Thoracic aorta (tissue), 2 donors: ENCODE results near the gene ZNF37A. TPM values are rescaled to one million over a fixed set of nuclear protein-coding genes. Genes with fewer than 3 reads are reported as not detected.
"Not testable (repeated sequence)": the region's sequence is repeated elsewhere in the genome, so short reads cannot be mapped to it uniquely, and the experiment has no call there.

Experiments used
- ATAC-seq: fragments of 150-250 bp; one replicate; pipeline ENCODE4 v1.8.0; 2017; ENCODE audit warnings: low read depth; ENCODE audit not compliant: insufficient number of reproducible peaks, low FRiP score
- DNase-seq: peaks from one replicate; pipeline ENCODE4 v3.0.0-alpha.2; 2020; ENCODE audit warnings: low spot score
- H3K27ac ChIP-seq, 2 donors: fragments of 200-600 bp; sonication (generic); 1 replicate in 1 of 2; 2 replicates in 1 of 2; pipeline ENCODE4 v1.5.1; 2016; ENCODE audit warnings: mild to moderate bottlenecking in 2 of 2, moderate library complexity in 2 of 2
- H3K27me3 ChIP-seq: fragments of 200-600 bp; sonication (generic); replicated peaks from 2 replicates; pipeline ENCODE4 v1.6.0; 2016; ENCODE audit warnings: mild to moderate bottlenecking; ENCODE audit not compliant: insufficient read depth
- H3K36me3 ChIP-seq: fragments of 200-600 bp; sonication (generic); one replicate; pipeline ENCODE4 v1.5.1; 2016
- H3K4me1 ChIP-seq, 2 donors: fragments of 200-600 bp; sonication (generic); 1 replicate in 1 of 2; 2 replicates in 1 of 2; pipeline versions ENCODE4 v1.5.1 to v1.6.0; 2016; ENCODE audit warnings: low read depth in 2 of 2, mild to moderate bottlenecking in 1 of 2; ENCODE audit not compliant: control insufficient read depth in 1 of 2
- H3K4me3 ChIP-seq: fragments of 200-600 bp; sonication (generic); 2 replicates; pipeline ENCODE4 v1.5.1; 2016; ENCODE audit warnings: mild to moderate bottlenecking
- H3K9me3 ChIP-seq: fragments of 200-600 bp; sonication (generic); 2 replicates; pipeline ENCODE4 v1.5.1; 2016
- CTCF ChIP-seq: fragments of 200-600 bp; sonication (generic); IDR thresholded peaks from one replicate; pipeline ENCODE4 v1.5.1; 2019; ENCODE audit warnings: antibody characterized with exemption
- total RNA-seq, 2 donors: library from RNA; depleted of rRNA; stranded (reverse); fragments of >200 nt; gene quantifications; one replicate each; pipeline versions ENCODE4 v1.1.0 to v1.2.3, GENCODE V29; 2016

Gene ZNF37A
- total RNA-seq, 2 donors from 2014 or later: 18.4 to 43.3 TPM

GRCh38 chr10:38127812-38128211, 33.7 kb downstream of the ZNF37A start:
- Histone ChIP-seq H3K27ac (no peak overlapping the region), H3K9me3 (peaks cover 71% of the 10 kb centered on the region), H3K4me3 (no peak overlapping the region), H3K4me1 (no peaks in the 10 kb centered on the region), H3K36me3 (no peaks in the 10 kb centered on the region), H3K27me3 (no peaks in the 10 kb centered on the region)
- no peak for DNase-seq
- no peak for ATAC-seq
- no peak for TF ChIP-seq CTCF

DNA sequence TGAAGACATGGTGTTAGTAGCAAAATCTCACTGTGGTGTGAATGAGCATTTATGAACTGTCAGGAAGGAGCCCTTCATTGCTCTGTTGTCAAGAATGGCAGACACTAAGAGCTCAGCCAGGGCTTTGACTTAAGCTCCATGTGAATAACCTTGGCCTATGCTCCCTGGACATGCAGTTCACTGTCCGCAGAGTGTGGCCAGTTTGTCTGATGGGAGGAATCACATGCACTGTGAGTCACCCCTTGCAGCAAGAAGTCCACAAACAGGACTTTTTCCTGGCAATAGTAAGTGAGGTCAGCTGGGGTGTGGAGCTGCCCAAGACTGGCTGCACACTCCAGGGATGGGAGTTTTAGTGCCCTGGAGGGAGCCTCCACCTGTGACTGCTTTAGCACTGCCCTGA, 49.5 kb downstream of the ZNF37A start:
- no peak overlapping the region for H3K4me3 ChIP-seq
- DNase-seq (no peak), ATAC-seq (no peak)
- H3K27me3 ChIP-seq: no peaks in the 10 kb centered on the region
- no peaks in the 10 kb centered on the region for H3K4me1 ChIP-seq
- H3K9me3 ChIP-seq: no peaks in the 10 kb centered on the region
- H3K27ac ChIP-seq: no peak overlapping the region
- no peaks in the 10 kb centered on the region for H3K36me3 ChIP-seq
- no peak for TF ChIP-seq CTCF

DNA sequence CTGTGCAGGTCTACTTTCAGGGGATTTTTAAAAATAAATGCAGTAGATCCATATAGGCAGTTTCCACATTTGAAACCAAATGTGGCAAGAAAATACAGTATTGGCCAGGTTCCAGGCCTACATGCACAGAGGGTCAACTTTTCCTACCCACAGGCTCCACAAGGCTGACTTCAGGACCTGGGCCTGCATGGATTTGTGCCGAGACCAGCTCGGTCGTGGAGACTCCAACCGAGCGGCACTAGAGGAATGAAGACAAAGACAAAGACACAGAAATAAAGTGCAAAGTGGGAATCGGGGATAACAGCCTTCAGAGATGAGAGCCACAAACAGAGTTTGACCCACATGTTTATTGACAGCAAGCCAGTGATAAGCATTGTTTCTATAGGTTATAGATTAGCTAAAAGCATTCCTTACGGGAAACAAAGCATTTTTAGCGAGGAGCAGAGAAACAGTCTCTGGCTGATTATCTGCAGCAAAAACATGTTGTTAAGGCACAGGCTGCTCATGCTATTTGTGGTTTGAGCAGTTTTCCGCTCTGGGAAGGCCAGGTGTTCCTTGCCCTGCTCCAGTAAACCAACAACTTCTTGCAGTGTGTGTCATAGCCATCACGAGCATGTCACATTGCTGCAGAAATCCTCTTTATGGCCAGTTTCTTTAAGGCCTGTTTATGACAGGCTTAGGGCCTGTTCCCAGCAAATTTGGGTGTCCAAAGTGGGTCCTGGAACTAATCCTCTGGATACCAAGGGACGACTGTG, 52.6 kb downstream of the ZNF37A start:
- Histone ChIP-seq H3K4me1 (no peaks in the 10 kb centered on the region), H3K36me3 (no peaks in the 10 kb centered on the region), H3K4me3 (no peak overlapping the region), H3K27ac (no peak overlapping the region), H3K27me3 (no peaks in the 10 kb centered on the region), H3K9me3 (no peaks in the 10 kb centered on the region)
- no peak for TF ChIP-seq CTCF
- ATAC-seq (no peak), DNase-seq (no peak)

- no peak for ATAC-seq
- Histone ChIP-seq H3K4me1 (no peaks in the 10 kb centered on the region), H3K36me3 (no peaks in the 10 kb centered on the region), H3K4me3 (no peak overlapping the region), H3K27me3 (no peaks in the 10 kb centered on the region), H3K27ac (no peak overlapping the region), H3K9me3 (no peaks in the 10 kb centered on the region)
- TF ChIP-seq CTCF: no peak
- DNase-seq: no peak
These were observed 53.5 kb downstream of the ZNF37A start for GRCh38 chr10:38147686-38148085.

GRCh38 chr10:38150891-38151463, 56.8 kb downstream of the ZNF37A start:
- not testable (repeated sequence) for H3K9me3 ChIP-seq, H3K4me3 ChIP-seq, DNase-seq, ATAC-seq, H3K4me1 ChIP-seq, H3K27me3 ChIP-seq, H3K36me3 ChIP-seq, H3K27ac ChIP-seq
